DMS53 treated with DMSO at 0.1 percent for 48 hours (cell line): ENCODE data around the gene CNTN4.
"Not testable (repeated sequence)": the region's sequence is repeated elsewhere in the genome, so short reads cannot be mapped to it uniquely, and the experiment has no call there.

ENCODE experiments used
- DNase-seq: peaks from one replicate; lab custom pipeline; 2025; ENCODE audit not compliant: unreplicated experiment; lab: John Stamatoyannopoulos, UW

The CNTN4 gene

DNA sequence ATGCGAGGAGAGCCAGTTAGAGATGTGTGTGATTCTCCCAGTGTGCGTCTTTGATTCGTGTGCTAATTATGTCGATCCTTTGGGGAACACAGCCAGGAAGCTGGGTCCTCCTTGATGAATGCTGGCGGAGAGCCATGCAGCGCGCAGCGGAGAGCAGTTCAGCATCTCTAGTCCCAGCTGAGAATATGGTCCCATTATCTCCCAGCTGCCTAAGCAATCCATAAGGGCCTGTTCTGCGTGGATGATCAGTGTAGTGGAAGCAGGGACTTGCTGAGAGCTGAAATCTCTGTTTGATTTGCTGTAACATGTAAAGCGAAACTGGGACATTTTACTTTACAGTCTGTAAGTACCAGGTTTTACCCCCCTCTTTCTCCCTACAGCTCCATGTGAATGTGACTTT, 412.7 kb downstream of the CNTN4 start:
- peak; percentile 15 for DNase-seq

- no peak for DNase-seq
Observed at GRCh38 chr3:2512881-2513280, 414.2 kb downstream of the CNTN4 start.

- no peak for DNase-seq
Observed at GRCh38 chr3:2513986-2514385, 415.3 kb downstream of the CNTN4 start.

GRCh38 chr3:2516762-2517441, 418.2 kb downstream of the CNTN4 start:
- no peak for DNase-seq

- DNase-seq, result no peak
Observed at GRCh38 chr3:2517500-2518172, 419.0 kb downstream of the CNTN4 start.

- no peak for DNase-seq
Observed at GRCh38 chr3:2523281-2523836, 424.7 kb downstream of the CNTN4 start.

DNA sequence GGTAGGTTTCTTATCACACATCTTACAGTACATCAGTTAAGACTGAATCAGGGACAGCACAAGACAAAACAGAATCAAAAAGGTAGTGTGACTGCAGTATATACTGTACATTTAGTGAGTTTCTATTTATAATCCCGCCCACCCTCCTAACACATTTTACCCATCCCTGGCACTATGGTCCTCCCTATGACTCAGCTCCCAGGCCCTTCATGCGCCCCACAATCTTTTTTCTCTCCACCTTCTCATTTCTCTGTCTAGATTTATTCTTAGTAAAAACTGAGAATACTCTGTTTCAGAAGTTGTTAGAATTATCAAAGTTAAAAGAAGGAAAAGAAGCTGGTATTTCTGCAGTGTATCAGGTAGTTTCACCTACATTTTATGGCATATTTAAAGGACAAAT, 427.3 kb downstream of the CNTN4 start:
- DNase-seq, result no peak

DNA sequence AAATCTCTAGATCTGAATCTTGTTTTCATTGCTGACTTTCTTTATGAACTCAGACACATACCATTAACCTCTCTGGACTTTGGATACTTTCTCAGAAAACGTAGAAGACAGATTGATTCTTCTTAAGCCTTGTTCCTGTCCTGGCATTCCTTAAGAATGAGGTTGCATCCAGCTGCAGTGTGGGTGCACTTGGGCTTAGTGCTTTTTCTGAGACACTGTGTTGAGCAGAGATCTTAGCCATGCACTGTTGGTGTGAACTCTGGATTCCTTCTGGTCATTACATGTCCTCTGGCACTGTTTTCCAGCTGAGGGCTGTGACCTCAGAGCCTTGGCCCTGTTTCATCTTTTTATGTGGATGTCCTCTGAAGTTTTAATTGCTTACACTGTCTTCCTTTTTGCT, 428.3 kb downstream of the CNTN4 start:
- DNase-seq, result no peak

DNA sequence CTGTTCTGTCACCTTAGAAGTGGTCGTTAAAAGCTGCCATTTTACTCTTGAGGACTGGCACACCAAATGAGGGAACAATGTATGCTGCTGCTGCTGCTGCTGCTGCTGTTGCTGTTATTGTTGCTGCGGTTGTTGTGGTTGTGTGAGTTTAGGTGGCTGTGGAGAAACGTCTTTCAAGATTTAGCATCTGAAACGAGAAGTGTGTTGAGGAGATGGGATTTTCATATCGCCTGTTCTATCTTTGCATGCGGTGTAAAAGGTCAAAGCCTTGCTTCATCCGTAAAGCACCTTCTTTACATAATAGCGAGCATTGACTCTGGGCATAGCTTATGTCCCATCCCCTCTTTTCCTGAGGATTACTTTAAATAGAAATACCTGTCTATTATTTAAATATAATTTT, 428.7 kb downstream of the CNTN4 start:
- not testable (repeated sequence) for DNase-seq

DNA sequence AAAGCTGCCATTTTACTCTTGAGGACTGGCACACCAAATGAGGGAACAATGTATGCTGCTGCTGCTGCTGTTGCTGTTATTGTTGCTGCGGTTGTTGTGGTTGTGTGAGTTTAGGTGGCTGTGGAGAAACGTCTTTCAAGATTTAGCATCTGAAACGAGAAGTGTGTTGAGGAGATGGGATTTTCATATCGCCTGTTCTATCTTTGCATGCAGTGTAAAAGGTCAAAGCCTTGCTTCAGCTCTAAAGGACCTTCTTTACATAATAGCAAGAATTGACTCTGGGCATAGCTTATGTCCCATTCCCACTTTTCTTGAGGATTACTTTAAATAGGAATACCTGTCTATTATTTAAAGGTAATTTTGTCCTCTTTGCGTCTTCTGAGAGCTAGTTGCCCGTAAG, 436.1 kb downstream of the CNTN4 start:
- not testable (repeated sequence) for DNase-seq

- no peak for DNase-seq
Observed at GRCh38 chr3:2535206-2535605, 436.5 kb downstream of the CNTN4 start.

DNA sequence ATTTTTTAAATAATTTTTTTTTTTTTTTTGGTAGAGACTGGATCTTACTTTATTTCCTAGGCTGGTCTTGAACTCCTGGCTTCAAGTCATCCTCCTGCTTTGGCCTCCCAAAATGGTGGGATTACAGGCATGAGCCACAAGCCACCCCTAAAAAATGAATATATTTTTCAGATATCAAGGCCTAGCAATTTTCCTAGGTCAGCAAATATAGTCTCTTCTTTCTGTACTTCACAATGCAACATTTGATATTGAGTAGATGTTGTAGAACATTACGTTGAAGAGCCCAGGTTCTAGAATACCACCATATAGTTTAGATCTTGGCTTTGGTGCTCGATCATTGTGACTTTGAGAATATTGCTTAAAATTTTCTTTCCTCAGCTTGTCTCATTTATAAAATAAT, 437.9 kb downstream of the CNTN4 start:
- DNase-seq, result no peak

DNA sequence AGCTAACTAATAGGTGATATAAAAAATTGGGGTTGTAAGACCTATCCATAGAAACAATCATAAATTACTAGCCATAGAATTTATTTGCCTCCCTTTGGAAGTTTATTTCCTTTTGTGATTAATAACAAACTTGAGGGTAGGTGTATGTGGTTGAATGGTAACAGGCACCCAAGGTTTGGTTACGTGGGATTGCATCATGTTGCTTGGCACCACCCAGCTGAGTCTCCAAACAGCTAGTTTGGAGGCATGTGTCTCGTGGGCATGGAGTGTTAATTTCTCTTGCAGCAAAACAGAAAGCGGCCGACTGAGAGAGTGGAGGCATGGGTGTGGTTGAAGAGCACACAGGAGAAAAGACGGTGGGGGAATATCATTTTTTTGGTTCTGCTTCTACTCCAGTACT, 441.4 kb downstream of the CNTN4 start:
- no peak for DNase-seq

DNA sequence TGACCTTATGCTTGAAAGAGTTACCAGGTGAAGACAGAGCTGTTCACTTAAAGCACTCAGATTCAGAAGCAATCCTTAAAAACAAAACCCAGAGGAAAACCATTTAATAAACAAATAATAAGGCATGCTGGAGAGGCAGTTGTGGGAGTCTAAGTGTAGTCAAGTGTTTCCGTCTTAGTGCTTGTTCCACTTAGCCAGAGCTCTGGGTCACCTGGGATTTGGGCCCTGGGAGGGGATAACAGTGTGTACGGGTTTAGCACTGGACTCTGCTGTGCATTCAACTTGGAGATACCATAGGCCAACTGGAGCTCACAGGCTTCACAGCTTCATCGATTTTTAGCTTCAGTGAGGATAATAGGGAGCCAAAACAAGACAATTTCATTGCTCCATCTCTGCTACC, 444.6 kb downstream of the CNTN4 start:
- DNase-seq, result no peak

DNA sequence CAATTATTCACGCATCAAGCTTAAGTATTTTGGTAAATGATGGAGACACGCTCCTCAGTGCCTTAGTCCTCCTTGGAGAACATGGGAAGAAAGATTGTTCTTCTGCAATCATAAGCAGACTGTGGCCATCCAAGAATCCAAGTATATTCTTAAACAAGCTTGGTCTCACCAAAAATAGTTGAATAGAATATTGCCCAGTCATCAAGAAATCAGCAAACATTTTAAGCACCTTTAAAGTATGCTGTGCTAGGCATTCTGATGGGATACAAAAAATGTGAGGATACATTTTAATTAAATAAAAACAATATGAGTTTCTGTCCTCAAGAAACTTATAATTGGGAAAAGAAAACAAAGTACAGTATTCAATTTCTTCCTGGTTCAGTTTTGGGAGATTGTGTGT, 445.5 kb downstream of the CNTN4 start:
- DNase-seq, result no peak

DNA sequence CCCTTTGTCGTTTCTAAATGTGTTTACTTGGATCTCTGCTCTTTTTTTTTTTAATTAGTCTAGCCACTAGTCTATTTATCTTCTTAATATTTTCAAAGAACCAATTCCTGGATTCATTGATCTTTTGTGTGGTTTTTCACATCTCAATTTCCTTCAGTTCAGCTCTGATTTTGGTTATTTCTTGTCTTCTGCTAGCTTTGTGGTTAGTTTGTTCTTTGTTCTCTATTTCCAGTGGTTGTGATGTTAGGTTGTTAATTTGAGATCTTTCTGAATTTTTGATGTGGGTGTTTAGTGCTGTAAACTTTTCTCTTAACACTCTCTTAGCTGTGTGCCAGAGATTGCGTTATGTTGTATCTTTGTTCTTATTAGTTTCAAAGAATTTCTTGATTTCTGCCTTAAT, 446.1 kb downstream of the CNTN4 start:
- DNase-seq, result no peak

DNA sequence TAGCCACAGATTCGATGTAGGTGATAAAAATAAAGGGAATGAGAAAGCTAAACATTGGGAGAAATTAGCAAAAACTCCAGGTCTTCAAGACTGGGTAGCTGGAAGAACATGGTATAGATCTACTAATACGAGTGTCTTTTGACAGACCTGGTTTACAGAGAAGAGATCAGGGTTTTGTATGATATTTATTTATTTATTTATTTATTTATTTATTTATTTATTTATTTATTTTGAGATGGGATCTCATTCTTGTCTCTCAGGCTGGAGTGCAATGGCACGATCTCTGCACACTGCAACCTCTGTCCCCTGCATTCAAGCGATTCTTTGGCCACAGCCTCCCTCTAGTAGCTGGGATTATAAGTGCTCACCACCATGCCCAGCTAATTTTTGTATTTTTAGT, 448.4 kb downstream of the CNTN4 start:
- DNase-seq, result no peak

DNA sequence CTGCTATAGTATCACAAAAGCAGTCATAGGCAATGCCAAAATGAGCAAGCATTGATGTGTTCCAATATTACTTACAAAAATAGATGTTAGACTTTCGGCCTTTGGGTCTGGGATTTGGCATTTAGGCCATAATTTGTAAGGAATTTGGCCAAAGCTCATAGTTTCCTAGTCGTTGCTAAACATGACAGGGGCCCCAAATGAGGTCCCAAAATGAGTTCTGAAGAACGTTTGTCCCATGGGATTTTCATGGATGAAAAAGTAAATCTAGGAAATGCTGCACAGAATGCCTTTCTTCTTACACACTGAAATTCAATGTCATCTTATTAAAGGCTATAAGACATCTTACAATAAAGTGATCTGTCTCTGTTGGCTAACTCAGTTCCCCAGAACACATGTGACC, 456.0 kb downstream of the CNTN4 start:
- DNase-seq, result no peak

- DNase-seq, result no peak
Observed at GRCh38 chr3:2558796-2559195, 460.1 kb downstream of the CNTN4 start.

DNA sequence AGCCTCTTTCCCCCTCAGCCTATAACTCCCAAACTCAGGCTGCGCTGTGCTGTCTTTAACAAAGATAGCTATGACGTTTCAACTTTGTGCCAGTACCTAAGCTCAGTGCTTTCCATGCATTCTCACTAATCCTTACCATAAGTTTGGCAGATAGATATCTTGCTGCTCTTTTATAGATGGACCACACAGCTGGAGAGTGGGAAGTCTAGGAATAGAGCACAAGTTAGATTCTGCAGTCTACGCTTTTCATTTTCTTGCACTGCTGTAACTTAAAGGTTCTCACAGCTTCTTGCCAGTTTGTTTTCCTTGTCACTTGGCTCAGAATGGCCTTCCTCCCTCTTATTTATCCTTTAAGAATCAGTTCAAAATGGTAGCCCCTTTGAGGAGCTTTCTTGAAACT, 468.8 kb downstream of the CNTN4 start:
- DNase-seq, result no peak

- DNase-seq, result no peak
Observed at GRCh38 chr3:2568156-2568555, 469.5 kb downstream of the CNTN4 start.

DNA sequence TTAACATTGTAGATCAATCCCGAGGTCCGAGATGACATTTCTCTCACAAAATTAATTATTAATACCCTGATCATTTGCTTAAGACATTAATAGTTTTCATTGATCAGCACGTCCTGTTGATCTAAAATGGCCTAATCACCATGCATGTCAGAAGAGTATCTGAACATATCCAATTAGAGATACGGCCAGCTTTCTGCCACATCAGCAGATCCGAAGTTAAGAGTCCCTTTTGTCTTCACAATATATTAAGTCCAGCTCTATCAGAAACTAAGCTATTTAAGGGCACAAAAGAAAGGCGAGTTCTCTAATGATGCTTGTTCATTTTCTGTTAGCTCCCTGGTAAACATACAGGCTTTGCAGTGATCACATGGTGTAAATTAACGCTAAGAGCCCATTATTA, 470.3 kb downstream of the CNTN4 start:
- DNase-seq, result no peak

GRCh38 chr3:2577571-2577970, 478.9 kb downstream of the CNTN4 start:
- no peak for DNase-seq
